Suppressor macrophage treated with lipopolysaccharide for 4 hours (primary cell): Measurements from ENCODE around the gene CPT1B.
A peak's percentile ranks its signal among the peaks of the same experiment; 100 is the strongest.

Experiments
- DNase-seq: peaks from one replicate; pipeline ENCODE4 v3.0.0-alpha.2; 2020

CPT1B gene

DNA sequence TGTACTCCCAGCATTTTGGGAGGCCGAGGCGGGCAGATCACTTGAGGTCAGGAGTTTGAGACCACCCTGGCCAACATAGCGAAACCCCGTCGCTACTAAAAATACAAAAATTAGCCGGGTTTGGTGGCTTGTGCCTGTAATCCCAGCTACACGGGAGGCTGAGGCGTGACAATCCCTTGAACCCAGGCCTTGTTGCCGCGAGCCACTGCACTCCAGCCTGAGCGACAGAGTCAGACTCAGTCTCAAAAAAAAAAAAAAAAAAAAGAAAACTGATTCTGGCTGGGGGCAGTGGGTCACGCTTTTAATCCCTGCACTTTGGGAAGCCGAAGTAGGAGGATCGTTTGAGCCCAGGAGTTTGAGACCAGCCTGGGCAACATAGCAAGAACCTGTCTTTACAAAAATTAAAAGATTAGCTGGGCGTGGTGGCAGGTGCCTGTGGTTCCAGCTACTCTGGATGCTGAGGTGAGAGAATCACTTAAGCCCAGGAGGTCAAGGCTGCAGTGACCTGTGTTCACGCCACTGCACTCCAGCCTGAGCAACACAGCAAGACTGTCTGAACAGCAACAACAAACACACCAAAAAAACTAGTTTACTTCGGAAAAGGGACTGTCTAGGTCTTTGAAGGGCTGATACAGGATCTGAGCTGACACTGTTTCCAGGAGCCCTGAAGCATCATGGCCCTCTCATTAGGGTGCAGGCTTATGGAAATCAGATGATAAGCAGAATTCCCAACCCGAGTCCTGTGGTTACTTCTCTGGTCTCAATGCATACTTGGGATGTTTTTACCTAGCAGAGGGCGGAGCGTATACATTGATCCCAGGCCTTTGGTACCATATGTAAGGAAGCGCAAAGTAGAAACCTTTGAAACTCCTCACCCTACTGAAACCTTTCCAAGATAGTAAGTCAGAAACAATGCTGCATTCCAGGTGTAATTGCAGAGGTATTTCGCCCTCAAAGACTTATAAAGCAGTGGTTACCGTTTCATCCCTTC, 6.2 kb upstream of the CPT1B start:
- DNase-seq: no peak

GRCh38 chr22:50583294-50583861, 5.2 kb upstream of the CPT1B start:
- DNase-seq: no peak

DNA sequence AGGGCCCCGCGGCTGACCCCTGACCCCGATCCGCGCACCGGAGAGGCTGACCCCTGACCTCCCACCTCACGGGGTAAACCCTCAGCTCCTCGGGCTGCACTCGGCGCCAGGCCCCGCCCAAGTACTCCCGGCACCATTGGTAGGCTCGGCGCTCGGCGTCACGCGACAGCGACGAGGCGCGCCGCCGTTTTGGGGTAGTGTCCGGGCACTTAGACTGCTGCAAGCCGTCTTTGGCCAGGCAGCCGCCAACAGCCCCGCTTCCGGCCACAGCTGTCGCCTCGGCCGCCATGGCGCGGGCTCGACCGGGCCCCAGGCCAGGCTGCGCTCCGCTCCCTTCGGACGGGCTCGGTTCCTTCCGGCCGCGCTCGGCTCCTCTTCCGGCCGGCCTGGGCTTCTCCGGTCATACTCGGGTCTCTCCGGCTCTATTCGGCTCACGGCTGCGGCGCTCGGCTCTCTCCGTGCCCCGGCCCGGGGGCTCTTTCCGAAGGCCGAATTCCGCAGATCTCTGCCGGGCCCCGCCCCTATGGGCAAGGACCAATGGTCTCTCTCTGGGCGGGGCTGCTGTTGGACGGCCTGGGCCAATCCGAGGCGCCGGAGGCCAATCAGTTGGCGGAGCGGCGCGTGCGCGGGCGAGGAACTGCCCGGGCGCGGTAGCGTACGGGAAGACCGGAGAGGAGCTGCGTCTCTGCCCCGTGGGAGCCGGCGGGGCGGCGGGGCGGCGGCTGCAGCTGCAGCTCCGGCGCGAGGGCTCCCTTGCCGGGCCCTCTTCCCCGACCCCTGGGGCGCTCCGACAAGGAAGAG, 4.5 kb upstream of the CPT1B start, which contains the start of gene CHKB:
TSS of gene CHKB (minus strand) at position 357 of the 801 bp plus-strand sequence. CDS start at position 289, 68 bp downstream.
- DNase-seq: peak; percentile 99

GRCh38 chr22:50581950-50582492, 3.8 kb upstream of the CPT1B start:
- DNase-seq: peak; percentile 16

DNA sequence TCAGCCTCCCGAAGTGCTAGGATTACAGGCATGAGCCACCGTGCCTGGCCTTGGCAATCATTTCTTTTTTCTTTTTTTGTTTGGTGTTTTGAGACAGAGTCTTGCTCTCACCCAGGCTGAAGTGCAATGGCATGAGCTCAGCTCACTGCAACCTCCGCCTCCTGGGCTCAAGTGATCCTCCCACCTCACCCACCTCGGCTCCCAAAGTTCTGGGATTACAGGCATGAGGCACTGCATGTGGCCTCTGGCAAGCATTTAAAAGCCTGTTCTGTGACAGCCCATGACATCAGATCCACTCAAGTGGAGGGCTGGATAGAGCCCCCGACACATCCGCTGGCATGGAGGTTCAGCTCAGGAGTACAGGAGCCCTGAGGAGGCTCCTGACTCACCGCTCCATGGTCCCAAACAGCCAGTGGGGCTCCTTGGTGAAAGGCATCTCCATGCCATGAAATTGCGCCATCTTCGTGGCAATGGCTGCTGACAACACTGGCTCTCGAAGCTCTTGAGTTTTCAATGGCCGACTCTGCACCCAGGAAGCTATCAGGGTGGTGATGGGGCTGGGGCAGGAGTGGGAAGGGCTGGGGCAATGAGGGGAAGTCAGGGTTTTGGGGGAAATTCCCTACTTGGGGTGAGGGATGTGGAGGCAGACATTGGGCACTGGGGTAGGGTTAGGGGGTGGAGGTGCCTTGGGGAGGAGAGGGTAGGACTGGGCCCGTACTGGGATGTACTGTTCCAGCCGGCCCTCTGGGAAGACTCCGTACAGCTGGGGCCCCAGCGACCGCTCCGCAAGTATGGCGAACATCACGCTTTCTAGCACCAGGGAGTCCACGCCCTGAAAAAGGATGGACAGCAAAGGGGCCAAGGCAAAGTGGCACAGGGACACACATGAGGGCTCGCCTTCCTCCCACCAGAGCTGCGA, 3.1 kb upstream of the CPT1B start:
- peak; percentile 42 for DNase-seq

GRCh38 chr22:50579752-50580151, 1.5 kb upstream of the CPT1B start:
- no peak for DNase-seq

DNA sequence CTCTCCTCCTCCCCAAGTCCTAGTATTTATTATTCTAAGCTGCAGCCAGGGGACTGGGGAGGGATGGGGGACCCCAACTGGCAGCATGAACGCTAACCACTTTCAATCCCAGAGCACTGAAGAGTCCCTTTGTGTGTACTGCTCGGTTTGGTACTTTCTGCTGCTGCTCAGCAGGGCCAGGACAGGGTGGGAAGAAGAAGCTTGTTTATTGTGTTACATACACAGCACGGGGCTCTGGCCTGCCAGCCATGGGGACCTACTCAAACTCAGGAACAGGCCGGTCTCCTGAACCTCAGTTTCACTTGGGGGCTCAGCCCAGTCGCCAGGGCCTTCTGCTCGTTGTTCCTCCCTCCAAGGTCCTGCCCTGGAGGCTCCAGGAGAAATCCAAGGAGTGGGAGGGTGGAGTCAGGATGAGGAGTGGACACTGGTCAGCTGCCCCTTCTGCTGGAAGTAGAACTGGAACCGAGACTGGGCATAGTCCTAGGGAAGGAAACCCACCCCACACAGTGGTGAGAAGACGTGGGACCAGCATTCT, 616 bp upstream of the CPT1B start:
- no peak for DNase-seq

DNA sequence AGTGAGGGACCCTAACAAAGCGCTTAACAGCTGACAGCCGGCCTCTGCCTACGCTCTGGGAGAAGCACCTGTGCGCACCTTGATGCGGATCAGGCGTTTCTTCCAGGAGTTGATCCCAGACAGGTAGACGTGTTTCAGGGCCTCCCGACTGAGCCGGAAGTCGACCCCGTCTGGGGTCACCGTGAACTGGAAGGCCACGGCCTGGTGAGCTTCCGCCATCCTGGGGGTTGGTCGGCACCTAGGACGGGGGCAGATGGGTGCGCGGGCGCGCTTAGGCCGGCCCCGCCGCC, 585 bp downstream of the CPT1B start:
- DNase-seq: no peak

GRCh38 chr22:50576806-50577696, 1.2 kb downstream of the CPT1B start:
- DNase-seq: peak; percentile 26

DNA sequence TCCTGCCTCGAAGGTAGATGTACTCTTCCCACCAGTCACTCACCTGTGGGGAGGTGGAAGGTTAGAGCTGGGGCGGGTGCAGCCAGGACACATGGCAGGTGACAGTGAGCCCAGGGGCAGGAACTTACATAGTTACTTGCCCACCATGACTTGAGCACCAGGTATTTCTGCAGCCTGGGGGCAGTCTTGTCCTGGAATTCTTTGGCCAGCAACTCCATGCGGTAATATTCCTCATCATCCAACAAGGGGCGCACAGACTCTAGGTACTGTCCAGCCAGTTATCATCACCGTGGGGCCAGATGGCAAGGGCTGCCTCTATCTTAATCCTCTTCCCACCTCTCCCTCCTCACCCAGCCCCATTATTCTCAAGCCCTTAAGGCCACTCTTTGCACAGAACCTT, 2.2 kb downstream of the CPT1B start:
- DNase-seq: peak; percentile 14

GRCh38 chr22:50575426-50575941, 2.7 kb downstream of the CPT1B start:
- no peak for DNase-seq

DNA sequence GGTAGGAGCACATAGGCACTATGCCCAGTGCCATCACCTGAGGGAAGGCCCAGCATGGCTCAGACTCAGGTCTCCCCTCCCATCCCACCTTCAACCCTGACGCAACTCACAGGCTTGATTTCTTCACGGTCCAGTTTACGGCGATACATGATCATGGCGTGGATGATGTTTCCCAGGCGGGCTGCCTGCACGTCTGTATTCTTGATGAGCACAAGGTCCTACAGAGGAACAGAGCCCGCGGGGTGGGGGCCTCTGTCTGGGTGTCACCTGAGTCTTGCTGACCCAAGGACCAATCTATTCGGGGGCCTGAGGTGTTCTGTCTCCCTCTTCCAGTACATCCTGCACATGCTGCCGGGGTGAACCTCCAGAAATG, 3.9 kb downstream of the CPT1B start:
- no peak for DNase-seq

DNA sequence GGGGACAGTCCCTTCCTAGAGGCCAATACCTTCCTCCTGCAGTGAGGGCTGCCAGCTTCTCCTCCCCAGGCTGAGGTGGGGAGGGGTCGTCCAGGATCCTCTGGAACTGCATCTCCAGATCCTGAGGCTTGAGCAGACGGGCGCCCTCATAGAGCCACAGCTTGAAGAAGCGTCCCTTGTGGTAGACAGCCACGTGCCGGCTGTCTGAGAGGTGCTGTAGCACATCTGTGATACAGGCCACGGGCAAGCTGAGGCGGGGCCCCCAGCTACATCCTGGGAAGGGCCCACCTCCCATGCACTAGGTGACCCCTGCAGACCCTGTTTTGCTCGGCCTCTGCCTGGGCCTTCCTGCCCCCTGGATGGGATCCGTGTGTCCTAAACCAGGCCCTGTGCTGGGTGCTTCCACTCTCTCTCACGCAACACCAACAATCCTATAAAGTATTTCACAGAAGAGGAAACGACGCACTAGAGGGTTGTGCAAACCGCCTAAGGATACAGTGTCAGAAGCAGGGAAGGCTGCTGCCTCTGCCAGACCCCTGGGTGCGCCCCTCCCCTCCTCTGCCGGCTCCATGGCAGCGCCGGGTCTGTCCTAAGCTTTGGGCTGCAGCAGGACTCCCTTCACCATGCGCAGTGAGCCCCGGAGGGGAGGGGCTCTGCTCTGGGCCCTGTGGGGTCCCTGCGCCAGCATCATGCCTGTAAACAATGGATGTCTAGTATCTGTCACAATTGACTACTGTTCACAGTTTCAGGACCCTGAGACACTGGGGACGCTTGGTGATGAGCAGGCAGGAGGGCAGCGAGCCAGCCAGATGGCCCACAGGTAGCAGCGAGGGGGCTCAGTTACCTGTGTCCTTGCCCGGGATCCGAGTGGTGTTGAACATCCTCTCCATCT, 4.5 kb downstream of the CPT1B start:
- no peak for DNase-seq

DNA sequence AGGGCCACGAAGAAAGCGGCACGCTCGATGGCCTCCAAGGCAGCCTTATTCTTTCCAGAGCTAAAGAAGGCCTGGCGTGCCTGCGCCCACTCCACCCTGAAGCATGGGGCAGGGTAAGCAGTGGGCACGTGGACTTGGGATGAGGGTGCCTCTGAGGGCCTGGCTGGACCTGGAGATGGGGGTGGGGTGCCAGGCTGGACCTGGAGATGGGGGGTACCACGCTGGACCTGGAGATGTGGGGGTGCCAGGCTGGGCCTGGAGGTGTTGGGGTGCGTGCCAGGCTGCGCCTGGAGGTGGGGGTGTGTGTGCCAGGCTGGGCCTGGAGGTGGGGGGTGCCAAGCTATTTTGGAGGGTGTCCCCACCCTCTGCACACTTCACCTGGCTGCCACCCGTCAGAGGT, 5.3 kb downstream of the CPT1B start:
- DNase-seq: no peak

DNA sequence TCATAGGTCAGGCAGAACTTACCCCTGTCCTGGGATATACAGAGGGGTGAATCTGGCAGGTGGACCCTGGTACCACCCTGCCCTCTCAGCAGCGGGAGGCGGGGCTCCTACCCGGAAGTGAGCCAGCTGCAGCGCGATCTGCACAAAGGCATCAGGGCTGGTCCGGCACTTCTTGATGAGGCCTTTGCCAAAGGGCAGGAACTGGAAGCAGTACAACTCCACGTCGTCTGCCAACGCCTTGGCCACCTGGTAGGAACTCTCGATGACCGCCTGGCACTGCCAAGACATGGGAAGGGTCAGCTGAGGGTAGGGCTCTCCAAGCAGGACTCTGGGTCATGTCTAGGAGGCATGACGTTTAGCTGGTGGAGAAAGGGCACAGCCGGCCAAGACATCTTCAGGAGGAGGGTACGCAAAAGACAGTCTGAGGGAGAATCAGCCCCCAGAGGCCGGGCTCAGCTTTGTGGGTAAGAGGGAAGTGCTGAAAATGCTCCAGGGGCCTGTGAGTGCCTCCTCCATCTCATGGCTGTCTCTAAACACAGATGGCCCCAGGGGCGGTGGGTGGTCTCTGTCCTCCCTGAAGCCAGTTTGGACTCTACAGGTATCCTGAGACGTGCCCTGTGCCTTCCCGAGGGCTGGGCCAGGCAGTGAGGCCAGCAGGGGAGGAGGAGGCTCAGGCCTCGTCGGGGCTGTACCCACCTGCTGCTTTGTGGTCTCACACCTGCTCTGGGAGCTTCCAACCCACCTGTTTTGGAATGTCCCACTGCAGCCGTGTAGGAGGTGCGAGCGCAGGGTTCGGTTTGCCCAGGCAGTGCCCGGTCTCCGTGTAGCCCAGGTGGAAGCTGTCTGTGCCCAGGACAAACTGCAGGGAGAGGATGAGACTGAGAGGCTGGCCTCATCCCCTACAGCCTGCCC, 6.7 kb downstream of the CPT1B start:
- DNase-seq: no peak

GRCh38 chr22:50570861-50571260, 7.4 kb downstream of the CPT1B start:
- no peak for DNase-seq

GRCh38 chr22:50569896-50570535, 8.2 kb downstream of the CPT1B start:
- no peak for DNase-seq

GRCh38 chr22:50569041-50569459, 9.2 kb downstream of the CPT1B start:
- DNase-seq: no peak
